Measurements from ENCODE around the gene ERAP2. TPM values are rescaled to one million over a fixed set of nuclear protein-coding genes. Genes with fewer than 3 reads are reported as not detected.

The ERAP2 gene
- polyA plus RNA-seq, 3 donors, result 3.0 to 20.4 (median 3.4) TPM

DNA sequence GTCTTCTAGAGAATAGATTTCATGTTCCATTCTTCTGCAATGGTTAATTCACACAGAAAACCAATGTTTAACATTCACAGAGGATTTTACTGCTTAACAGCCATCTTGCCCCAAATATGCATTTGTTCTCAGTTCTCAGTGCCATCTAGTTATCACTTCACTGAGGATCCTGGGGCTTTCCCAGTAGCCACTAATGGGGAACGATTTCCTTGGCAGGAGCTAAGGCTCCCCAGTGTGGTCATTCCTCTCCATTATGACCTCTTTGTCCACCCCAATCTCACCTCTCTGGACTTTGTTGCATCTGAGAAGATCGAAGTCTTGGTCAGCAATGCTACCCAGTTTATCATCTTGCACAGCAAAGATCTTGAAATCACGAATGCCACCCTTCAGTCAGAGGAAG lies 3.4 kb downstream of the ERAP2 start:
- H3K27ac ChIP-seq (ENCODE audit: low read depth in 1 of 2, low read length in 2 of 2), result peak overlapping the region in 1 of 2 donors; percentile 85
- H2AFZ ChIP-seq (ENCODE audit: insufficient read depth, low read depth, low read length, poor library complexity, severe bottlenecking), result no peak overlapping the region
- H3K9me3 Mint-ChIP-seq, result no peaks in the 10 kb centered on the region
- peak in 1 of 3 donors; percentile 47 for DNase-seq
- no peak overlapping the region for H3K9ac ChIP-seq (ENCODE audit: insufficient read depth, low read length, poor library complexity, severe bottlenecking)
- H4K20me1 ChIP-seq (ENCODE audit: insufficient read depth, low read length), result no peaks in the 10 kb centered on the region
- intact Hi-C loops (cut with micrococcal nuclease), result loop anchor here (5.0 to 10.0 kb wide), 4 partner anchors 53 to 285 kb away; partner anchors contain the start of genes ERAP1 (in 1 of the 2) and LNPEP (in 1 of the 2)
- 90% methylated on average over 2 of the region's 3 CpGs for WGBS (ENCODE audit: insufficient coverage)
- H3K27me3 Mint-ChIP-seq (ENCODE audit: low read depth in 3 of 3), result peaks cover 0 to 2% (median 0%) of the 10 kb centered on the region in 3 donors
- peaks cover 11 to 24% of the 10 kb centered on the region in 2 donors for H3K36me3 ChIP-seq (replicated peaks in 1 of 2; ENCODE audit: control insufficient read depth in 1 of 2, insufficient read depth in 2 of 2, low read length in 2 of 2)
- H3K36me3 Mint-ChIP-seq, result peaks cover 24% of the 10 kb centered on the region in 2 donors
- peaks cover 38 to 53% of the 10 kb centered on the region in 2 donors for H3K4me1 ChIP-seq (ENCODE audit: control insufficient read depth in 1 of 2, insufficient read depth in 2 of 2, low read length in 2 of 2)
- TF ChIP-seq, protein P1, sequence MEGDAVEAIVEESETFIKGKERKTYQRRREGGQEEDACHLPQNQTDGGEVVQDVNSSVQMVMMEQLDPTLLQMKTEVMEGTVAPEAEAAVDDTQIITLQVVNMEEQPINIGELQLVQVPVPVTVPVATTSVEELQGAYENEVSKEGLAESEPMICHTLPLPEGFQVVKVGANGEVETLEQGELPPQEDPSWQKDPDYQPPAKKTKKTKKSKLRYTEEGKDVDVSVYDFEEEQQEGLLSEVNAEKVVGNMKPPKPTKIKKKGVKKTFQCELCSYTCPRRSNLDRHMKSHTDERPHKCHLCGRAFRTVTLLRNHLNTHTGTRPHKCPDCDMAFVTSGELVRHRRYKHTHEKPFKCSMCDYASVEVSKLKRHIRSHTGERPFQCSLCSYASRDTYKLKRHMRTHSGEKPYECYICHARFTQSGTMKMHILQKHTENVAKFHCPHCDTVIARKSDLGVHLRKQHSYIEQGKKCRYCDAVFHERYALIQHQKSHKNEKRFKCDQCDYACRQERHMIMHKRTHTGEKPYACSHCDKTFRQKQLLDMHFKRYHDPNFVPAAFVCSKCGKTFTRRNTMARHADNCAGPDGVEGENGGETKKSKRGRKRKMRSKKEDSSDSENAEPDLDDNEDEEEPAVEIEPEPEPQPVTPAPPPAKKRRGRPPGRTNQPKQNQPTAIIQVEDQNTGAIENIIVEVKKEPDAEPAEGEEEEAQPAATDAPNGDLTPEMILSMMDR (IDR thresholded peaks at IDR 0.05), result no peak
- no peaks in the 10 kb centered on the region for H3K9me3 ChIP-seq (replicated peaks in 1 of 2; ENCODE audit: control insufficient read depth in 1 of 2, insufficient read depth in 1 of 2, low read length in 2 of 2)
- no peak overlapping the region for H3K4me3 ChIP-seq (replicated peaks in 1 of 3; ENCODE audit: low read depth in 2 of 3, low read length in 3 of 3)
- H3K4me3 Mint-ChIP-seq, result no peak overlapping the region
- peaks cover 50% of the 10 kb centered on the region for H3K4me1 Mint-ChIP-seq
- H3K27ac Mint-ChIP-seq, result peak overlapping the region; percentile 88 to 96 (median 94)
- H3K79me2 ChIP-seq (ENCODE audit: insufficient read depth, low read length), result peaks cover 35% of the 10 kb centered on the region
- no peaks in the 10 kb centered on the region for H3K27me3 ChIP-seq (ENCODE audit: control insufficient read depth in 2 of 2, insufficient read depth in 2 of 2, low read length in 2 of 2)
- H3K4me2 ChIP-seq (replicated peaks; ENCODE audit: extremely low read depth, low read length, poor library complexity, severe bottlenecking), result no peak overlapping the region

DNA sequence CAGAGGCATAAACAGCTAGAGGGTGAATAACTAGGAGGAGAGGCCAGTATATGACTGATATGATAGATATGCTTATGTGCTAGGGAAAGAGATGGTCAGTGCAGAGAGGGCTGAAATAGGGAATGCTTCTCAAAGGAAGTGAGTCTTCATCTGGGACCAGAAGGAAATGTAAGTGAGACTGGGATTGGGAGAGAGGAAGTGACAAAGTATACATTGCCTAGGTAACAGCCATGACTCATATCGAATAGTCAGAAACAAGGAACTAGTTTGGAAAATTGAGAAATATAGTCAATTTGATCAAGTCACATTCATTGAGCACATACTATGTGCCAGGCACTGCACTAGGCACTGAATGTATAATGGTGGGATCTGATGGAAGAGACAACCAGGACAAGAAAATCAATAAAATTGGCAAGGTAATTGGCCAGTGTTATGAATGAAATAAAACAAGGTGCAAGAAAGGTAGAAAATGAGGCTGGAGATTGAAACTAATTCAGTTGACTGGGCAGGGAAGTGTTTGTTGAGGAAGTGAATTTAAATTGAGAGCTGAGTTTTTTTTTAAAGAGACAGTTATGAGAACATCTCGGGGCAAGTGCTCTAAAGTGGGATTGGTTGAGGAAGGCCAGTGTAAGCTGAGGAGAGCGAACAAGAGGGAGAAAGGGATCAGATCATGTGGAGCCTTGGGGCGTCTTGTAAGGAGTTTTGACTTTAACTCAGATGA lies 4.3 kb downstream of the ERAP2 start:
- Mint-ChIP-seq H3K4me1 (peaks cover 52% of the 10 kb centered on the region), H3K9me3 (no peaks in the 10 kb centered on the region), H3K27me3 (ENCODE audit: low read depth in 3 of 3) (peaks cover 0 to 2% (median 2%) of the 10 kb centered on the region in 3 donors), H3K27ac (peak overlapping the region; percentile 88 to 96 (median 94)), H3K36me3 (peaks cover 30 to 33% of the 10 kb centered on the region in 2 donors), H3K4me3 (peak overlapping the region; percentile 71 to 92)
- intact Hi-C loops (cut with micrococcal nuclease), result loop anchor here (5.0 kb wide), 2 partner anchors 52 to 57 kb away; partner anchors contain the start of gene LNPEP (in 1 of the 2)
- Histone ChIP-seq H3K36me3 (replicated peaks in 1 of 2; ENCODE audit: control insufficient read depth in 1 of 2, insufficient read depth in 2 of 2, low read length in 2 of 2) (peaks cover 12 to 30% of the 10 kb centered on the region in 2 donors), H3K4me3 (replicated peaks in 1 of 3; ENCODE audit: low read depth in 2 of 3, low read length in 3 of 3) (peak overlapping the region; percentile 8 to 66 (median 31)), H3K79me2 (ENCODE audit: insufficient read depth, low read length) (peaks cover 35% of the 10 kb centered on the region), H2AFZ (ENCODE audit: insufficient read depth, low read depth, low read length, poor library complexity, severe bottlenecking) (peak overlapping the region; percentile 32), H3K4me2 (replicated peaks; ENCODE audit: extremely low read depth, low read length, poor library complexity, severe bottlenecking) (peak overlapping the region; percentile 70), H3K9me3 (replicated peaks in 1 of 2; ENCODE audit: control insufficient read depth in 1 of 2, insufficient read depth in 1 of 2, low read length in 2 of 2) (no peaks in the 10 kb centered on the region), H3K4me1 (ENCODE audit: control insufficient read depth in 1 of 2, insufficient read depth in 2 of 2, low read length in 2 of 2) (peaks cover 39 to 53% of the 10 kb centered on the region in 2 donors), H3K27me3 (ENCODE audit: control insufficient read depth in 2 of 2, insufficient read depth in 2 of 2, low read length in 2 of 2) (no peaks in the 10 kb centered on the region), H4K20me1 (ENCODE audit: insufficient read depth, low read length) (no peaks in the 10 kb centered on the region), H3K27ac (ENCODE audit: low read depth in 1 of 2, low read length in 2 of 2) (peak overlapping the region; percentile 21 to 85), H3K9ac (ENCODE audit: insufficient read depth, low read length, poor library complexity, severe bottlenecking) (no peak overlapping the region)
- 58% methylated on average over 2 of the region's 4 CpGs for WGBS (ENCODE audit: insufficient coverage)
- TF ChIP-seq, protein P1 (IDR thresholded peaks at IDR 0.05), result no peak
- DNase-seq, result peak; percentile 53 to 88 (median 81)
